Activated CD4-positive, alpha-beta T cell treated with anti-CD3 and anti-CD28 coated beads, Interleukin-2, amount 10 ng/mL, durations not matched to agents 24 days and 14 days (primary cell): ENCODE data around the gene CDK5. TPM values are rescaled to one million over a fixed set of nuclear protein-coding genes. Genes with fewer than 3 reads are reported as not detected.

Source experiments
- total RNA-seq: library from RNA; stranded (reverse); gene quantifications from 2 replicates; pipeline ENCODE4 v1.2.3, GENCODE V29; 2022

The CDK5 gene
- total RNA-seq, 1 donor from 2014 or later: 26.8 TPM

Other genes starting within 250 kb of the CDK5 start
- not detected in 2 replicates for gene AOC1, start 205.4 kb downstream of the CDK5 start, total RNA-seq
- gene KCNH2, start 79.6 kb downstream of the CDK5 start, total RNA-seq: 0.36 and 0.37 TPM in 2 replicates
- 14.3 and 15.7 TPM in 2 replicates for gene NOS3, start 66.9 kb downstream of the CDK5 start, total RNA-seq
- 7.3 and 7.5 TPM in 2 replicates for gene ATG9B, start 33.4 kb downstream of the CDK5 start, total RNA-seq
- gene ABCB8, start 29.4 kb downstream of the CDK5 start, total RNA-seq: 56.4 and 57.4 TPM in 2 replicates
- 3.5 and 4.0 TPM in 2 replicates for gene ASIC3, start 9.4 kb downstream of the CDK5 start, total RNA-seq
- gene SLC4A2, start 1.7 kb upstream of the CDK5 start, total RNA-seq: 115 and 127 TPM in 2 replicates
- gene FASTK, start 22.9 kb upstream of the CDK5 start, total RNA-seq: 90.8 and 92.3 TPM in 2 replicates
- gene TMUB1, start 25.6 kb upstream of the CDK5 start, total RNA-seq: 53.8 and 59.2 TPM in 2 replicates
- 54.3 and 60.0 TPM in 2 replicates for gene AGAP3, start 28.6 kb upstream of the CDK5 start, total RNA-seq
- gene GBX1, start 109.8 kb upstream of the CDK5 start, total RNA-seq: not detected in 2 replicates
- not detected in 2 replicates for gene ASB10, start 129.4 kb upstream of the CDK5 start, total RNA-seq
- 0.83 TPM in 1 of 2 replicates, not detected in the other for gene H2BK1, start 152.6 kb upstream of the CDK5 start, total RNA-seq
- gene ABCF2, start 169.3 kb upstream of the CDK5 start, total RNA-seq: 84.6 and 90.3 TPM in 2 replicates
- gene CHPF2, start 174.6 kb upstream of the CDK5 start, total RNA-seq: 42.0 and 46.4 TPM in 2 replicates
- gene SMARCD3, start 190.8 kb upstream of the CDK5 start, total RNA-seq: 2.2 and 2.9 TPM in 2 replicates